Bronchial epithelial cell (primary cell): ENCODE measurements around the gene ADIPOR2. TPM values are rescaled to one million over a fixed set of nuclear protein-coding genes. Genes with fewer than 3 reads are reported as not detected.

Experiments used
- DNase-seq: peaks from one replicate; pipeline ENCODE4 v3.0.0-alpha.2; 2010; ENCODE audit warnings: low read depth
- FAIRE-seq: peaks from 2 replicates; lab custom pipeline; 2011; peaks lifted over from hg19 to GRCh38; lab: Jason Lieb, UNC
- H3K27me3 ChIP-seq: 2 replicates; pipeline ENCODE4 v1.5.1; 2011; ENCODE audit warnings: low read length; ENCODE audit not compliant: control insufficient read depth, insufficient read depth
- H3K36me3 ChIP-seq: 2 replicates; pipeline ENCODE4 v1.5.1; 2011; ENCODE audit warnings: low read length; ENCODE audit not compliant: control insufficient read depth, insufficient read depth
- H3K4me3 ChIP-seq: 2 replicates; pipeline ENCODE4 v1.5.1; 2011; ENCODE audit warnings: mild to moderate bottlenecking, low read depth, low read length, control low read depth
- CTCF ChIP-seq: IDR thresholded peaks from 2 replicates; pipeline ENCODE4 v1.5.1; 2011; ENCODE audit warnings: mild to moderate bottlenecking, moderate library complexity, low read length, control low read depth, inconsistent platforms; ENCODE audit not compliant: insufficient read depth, severe bottlenecking
- total RNA-seq: library from RNA; depleted of rRNA; stranded (reverse); fragments of >200 nt; gene quantifications from 2 replicates; pipeline ENCODE4 v1.2.1, GENCODE V29; 2014

The ADIPOR2 gene
- total RNA-seq, 1 donor from 2014 or later, result 41.6 TPM

- Histone ChIP-seq H3K4me3 (no peak overlapping the region), H3K36me3 (peaks cover 3% of the 10 kb centered on the region), H3K27me3 (no peaks in the 10 kb centered on the region)
- no peak for TF ChIP-seq CTCF
- FAIRE-seq, result no peak
- no peak for DNase-seq
Observed at GRCh38 chr12:1778911-1779310, 88.0 kb downstream of the ADIPOR2 start.

- H3K4me3 ChIP-seq, result no peak overlapping the region
- DNase-seq (no peak), FAIRE-seq (no peak)
- H3K27me3 ChIP-seq, result no peaks in the 10 kb centered on the region
- TF ChIP-seq CTCF, result no peak
- peaks cover 6% of the 10 kb centered on the region for H3K36me3 ChIP-seq
Observed at GRCh38 chr12:1779783-1780182, 88.9 kb downstream of the ADIPOR2 start.

- FAIRE-seq, result no peak
- Histone ChIP-seq H3K4me3 (no peak overlapping the region), H3K36me3 (peaks cover 11% of the 10 kb centered on the region), H3K27me3 (no peaks in the 10 kb centered on the region)
- TF ChIP-seq CTCF, result no peak
- no peak for DNase-seq
Observed at GRCh38 chr12:1781772-1782171, 90.9 kb downstream of the ADIPOR2 start.

- DNase-seq (no peak), FAIRE-seq (no peak)
- TF ChIP-seq CTCF, result no peak
- H3K36me3 ChIP-seq, result peaks cover 12% of the 10 kb centered on the region
- H3K27me3 ChIP-seq, result no peaks in the 10 kb centered on the region
- no peak overlapping the region for H3K4me3 ChIP-seq
Observed at GRCh38 chr12:1782215-1782614, 91.3 kb downstream of the ADIPOR2 start.

- FAIRE-seq, result no peak
- no peak for TF ChIP-seq CTCF
Observed at GRCh38 chr12:1787714-1788113, 96.8 kb downstream of the ADIPOR2 start.

GRCh38 chr12:1790444-1790843, 99.6 kb downstream of the ADIPOR2 start:
- no peak for TF ChIP-seq CTCF
- DNase-seq, result no peak

More at GRCh38 chr12:1787714-1788113, 96.8 kb downstream of the ADIPOR2 start:
- Histone ChIP-seq H3K27me3 (no peaks in the 10 kb centered on the region), H3K4me3 (no peak overlapping the region), H3K36me3 (peaks cover 12% of the 10 kb centered on the region)
- no peak for DNase-seq

More at GRCh38 chr12:1790444-1790843, 99.6 kb downstream of the ADIPOR2 start:
- no peaks in the 10 kb centered on the region for H3K27me3 ChIP-seq
- peaks cover 4% of the 10 kb centered on the region for H3K36me3 ChIP-seq
- no peak overlapping the region for H3K4me3 ChIP-seq
- peak; percentile 81 for FAIRE-seq
